Cardiac septum (tissue), 1 donor: ENCODE data around the gene LRP8. TPM values are rescaled to one million over a fixed set of nuclear protein-coding genes. Genes with fewer than 3 reads are reported as not detected.
"Not testable (repeated sequence)": the region's sequence is repeated elsewhere in the genome, so short reads cannot be mapped to it uniquely, and the experiment has no call there.

ENCODE experiments used
- DNase-seq: peaks from one replicate; pipeline ENCODE4 v3.0.0-alpha.2; 2020; ENCODE audit warnings: low spot score
- intact Hi-C: fragments of 100-400 bp; cut with DNase I; formaldehyde crosslinking; loops from one replicate; pipeline ENCODE4 v1.14.0; 2022
- total RNA-seq: library from RNA; stranded (reverse); fragmentation: NEBNext Ultra II Directional; extraction: Animal tissue kit (Norgen Biotek cat#: 25700); gene quantifications from one replicate; pipeline ENCODE4 v1.2.1, GENCODE V29; 2021
- donor health status: DM: no; HTN: no; CAD: no.

The LRP8 gene
- total RNA-seq, 1 donor from 2014 or later: 2.3 TPM

- intact Hi-C loops: no loop called here
- no peak for DNase-seq
These were observed 36.3 kb downstream of the LRP8 start for GRCh38 chr1:53291574-53291973.

DNA sequence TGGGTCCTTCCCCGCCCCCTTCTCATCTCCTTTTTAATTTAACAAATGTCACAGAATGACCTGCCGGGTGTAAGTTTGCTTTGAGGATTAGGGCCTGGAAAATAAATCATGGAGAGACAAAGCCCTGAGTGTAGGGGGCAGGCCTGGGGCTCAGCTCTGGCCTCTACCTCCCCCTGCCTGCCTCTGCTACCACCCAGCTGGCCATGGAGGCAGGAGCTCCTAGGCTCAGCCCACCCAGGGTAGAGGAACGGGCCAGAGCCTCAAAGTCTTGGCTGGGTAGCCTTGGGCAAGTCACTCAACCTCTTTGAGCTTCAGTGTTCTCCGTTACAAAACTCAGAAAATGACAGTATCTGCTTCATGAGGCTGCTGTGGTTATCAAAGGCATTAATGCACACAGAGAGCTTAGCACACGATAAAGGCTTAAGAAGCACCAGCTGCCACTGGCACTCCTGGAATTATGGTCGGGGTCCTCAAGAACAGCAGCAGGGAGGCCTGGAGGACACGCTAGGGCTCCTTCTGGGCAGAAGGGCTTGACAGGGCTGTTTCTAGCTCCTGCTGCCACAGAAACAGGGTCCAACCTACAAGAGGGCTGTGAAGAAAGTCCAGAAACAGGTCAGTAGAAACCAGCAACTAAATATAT, 39.0 kb downstream of the LRP8 start:
- DNase-seq: no peak
- intact Hi-C loops: no loop called here

DNA sequence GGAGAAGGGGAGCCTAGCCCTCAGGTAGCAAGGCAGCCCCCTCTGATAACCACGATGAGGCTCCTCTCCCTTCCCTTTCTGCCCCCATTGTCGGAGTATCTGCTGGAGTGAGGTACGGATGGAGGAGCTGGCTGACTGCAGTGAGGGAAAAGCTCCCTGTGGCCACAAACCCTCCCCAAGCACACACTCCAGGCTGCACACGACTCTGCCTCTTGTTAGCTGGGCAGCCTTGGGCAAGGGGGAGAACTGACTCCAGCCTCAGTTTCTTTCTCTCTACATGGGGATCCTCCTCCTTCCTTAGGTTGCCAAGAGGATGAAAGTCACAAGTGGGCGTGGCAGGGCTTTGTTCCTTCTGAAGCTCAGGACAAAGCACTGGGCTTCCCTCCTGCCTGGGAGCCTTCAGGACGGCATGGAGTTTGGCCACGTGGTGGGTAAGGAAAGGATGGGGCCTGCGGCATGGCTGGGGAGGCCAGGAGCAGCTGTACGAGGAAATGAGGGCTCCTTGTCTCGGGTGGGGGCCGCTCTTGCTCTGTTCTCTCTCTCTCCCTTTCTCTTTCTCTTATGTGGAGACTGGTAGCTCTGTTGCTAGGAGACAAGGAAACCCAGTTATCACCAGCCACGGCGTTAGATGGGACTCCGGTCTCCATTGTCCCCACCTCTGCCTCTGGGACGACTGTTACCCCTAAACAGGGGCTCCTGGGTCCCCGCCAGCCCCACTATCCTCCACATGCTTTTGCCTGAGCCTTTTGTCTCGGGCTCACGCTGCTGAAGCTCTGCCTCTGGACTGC, 39.7 kb downstream of the LRP8 start:
- no peak for DNase-seq
- intact Hi-C loops: no loop called here

DNA sequence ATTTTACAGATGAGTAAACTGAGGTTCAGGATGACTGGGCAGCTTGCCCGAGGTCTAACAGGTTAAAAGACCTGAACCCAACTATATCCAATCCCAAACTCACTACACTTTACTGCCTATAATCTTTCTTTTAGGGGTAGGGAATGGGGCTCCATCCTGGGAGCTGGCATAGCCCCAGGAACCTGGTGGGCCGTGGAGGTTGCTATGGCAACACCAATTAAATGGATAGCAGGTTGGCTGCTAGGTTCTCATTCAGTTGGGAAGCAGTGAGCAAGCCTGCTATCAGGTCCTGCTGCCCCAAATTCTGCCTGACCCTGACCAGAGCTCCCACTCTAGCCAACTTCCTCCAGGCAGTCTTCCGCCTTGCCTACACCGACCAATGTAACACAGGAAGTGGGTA, 40.9 kb downstream of the LRP8 start:
- intact Hi-C loops: no loop called here

GRCh38 chr1:53285969-53286760, 41.7 kb downstream of the LRP8 start:
- intact Hi-C loops: no loop called here
- no peak for DNase-seq

More for the DNA sequence above, 40.9 kb downstream of the LRP8 start:
- DNase-seq: no peak

DNA sequence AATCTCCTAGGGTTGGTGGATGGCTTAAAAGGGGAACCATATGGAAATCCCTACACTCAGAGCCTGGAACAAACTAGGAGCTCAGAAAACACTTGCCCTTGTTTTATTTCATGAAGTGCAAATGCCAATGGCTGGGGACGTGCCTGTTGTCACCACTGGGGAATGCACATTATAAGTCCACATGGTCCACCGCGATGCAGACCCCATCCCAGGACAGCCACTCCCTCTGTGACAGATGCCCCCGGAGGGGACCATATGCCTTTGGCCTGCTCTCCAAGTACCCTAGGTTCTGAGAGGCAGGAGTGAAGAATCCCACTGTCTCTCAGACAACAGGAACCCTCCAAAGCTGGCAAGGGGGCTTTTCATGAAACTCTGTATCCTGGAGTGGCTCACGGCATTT, 42.3 kb downstream of the LRP8 start:
- DNase-seq: no peak
- intact Hi-C loops: no loop called here

DNA sequence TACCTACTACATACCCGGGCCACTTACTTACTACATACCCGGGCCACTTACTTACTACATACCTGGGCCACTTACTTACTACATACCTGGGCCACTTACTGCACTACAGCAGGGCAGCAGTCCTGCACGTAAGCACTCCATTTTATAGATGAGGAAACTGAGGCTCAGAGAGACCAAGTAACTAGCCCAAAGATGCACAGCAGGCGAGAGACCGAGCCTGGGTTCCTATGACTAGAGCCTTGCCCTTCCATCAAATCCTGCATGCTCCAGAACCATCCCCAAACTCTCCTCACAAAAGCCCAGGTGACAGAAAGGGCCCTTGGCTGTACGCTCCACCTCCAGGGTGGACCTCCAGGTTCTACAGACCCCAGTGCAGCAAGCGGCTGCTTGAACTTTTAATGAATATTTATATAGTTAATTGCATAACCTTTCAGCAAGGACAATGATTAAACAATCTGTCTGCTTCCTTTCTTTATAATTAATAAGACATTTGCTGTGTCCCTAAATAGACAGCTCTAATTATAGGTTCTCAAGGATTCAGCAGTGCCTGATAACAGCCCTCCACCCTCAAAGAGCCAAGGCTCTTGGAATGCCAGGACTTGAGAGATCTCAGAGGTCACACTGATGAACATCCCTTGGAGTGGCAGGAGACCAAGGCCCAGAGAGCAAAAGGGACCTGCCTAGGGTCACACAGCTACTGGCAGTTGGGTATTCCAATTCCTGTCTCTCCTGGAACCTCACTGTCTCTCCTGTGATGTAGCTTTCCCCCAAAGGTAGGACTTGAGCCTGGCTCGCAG, 43.4 kb downstream of the LRP8 start:
- DNase-seq: no peak
- intact Hi-C loops: no loop called here

DNA sequence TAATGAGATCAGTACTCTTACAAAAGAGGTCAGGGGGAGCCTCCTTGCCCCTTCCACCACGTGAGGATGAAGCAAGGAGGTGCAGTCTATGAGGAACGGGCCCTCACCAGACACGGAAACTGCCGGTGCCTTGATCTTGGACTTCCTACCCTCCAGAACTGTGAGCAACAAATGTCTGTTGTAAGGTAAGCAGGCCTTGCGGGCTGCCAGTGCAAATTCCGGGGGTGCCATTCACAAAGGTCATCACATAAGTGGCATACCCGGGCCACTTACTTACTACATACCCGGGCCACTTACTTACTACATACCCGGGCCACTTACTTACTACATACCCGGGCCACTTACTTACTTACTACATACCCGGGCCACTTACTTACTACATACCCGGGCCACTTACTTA, 44.7 kb downstream of the LRP8 start:
- DNase-seq, intact Hi-C loops: not testable (repeated sequence)

GRCh38 chr1:53281133-53281532, 46.7 kb downstream of the LRP8 start:
- DNase-seq: no peak
- intact Hi-C loops: no loop called here

GRCh38 chr1:53280496-53280895, 47.4 kb downstream of the LRP8 start:
- DNase-seq: no peak
- intact Hi-C loops: no loop called here

DNA sequence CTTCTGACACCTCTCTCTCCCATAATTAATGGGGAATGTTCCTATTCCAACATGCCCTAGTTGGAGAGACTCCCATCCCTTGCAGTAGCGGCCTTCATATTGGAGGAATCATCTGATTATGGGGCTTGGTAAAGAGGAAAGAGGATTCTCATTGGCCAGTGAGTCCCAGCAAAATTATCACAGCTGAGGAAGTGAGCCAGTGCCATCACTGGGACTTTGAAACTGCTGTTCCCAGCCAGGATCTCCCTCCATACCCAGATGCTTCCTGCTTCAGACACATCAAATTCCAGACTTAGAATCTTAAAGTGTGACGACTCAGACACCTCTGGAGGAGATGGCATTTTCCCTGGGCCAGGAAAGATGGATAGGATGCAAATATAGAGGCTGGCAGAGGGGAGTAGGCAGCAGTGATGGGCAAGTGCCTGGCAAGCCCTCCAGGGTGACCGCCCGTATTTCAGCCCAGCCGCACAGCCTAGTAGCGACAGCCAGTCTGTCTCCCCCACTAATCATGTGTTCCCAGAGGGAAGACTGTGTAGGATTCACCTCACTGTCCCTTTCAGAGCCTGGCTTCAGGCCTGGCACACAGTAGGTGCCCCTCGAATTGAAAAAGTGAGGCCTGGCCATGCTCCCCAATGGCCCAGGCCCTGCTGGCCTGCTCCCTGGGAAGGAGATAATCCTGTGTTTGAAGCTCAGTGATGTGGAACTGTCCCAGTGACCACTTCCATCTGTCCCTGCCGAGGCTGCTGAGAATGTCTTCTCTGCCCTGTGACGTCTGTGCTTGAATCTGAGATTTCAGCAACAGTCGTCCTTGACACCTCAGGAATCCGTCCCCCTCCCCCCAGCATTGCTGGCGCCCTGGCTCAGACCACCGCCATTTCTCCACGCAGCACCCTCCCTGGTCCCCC, 48.3 kb downstream of the LRP8 start:
- DNase-seq: no peak
- intact Hi-C loops: no loop called here

- intact Hi-C loops: loop anchor here (1.0 kb wide), 1 partner anchor 115 kb away; no protein-coding TSS in a partner anchor
- no peak for DNase-seq
These were observed 49.6 kb downstream of the LRP8 start for GRCh38 chr1:53278298-53278725.

GRCh38 chr1:53277326-53277725, 50.5 kb downstream of the LRP8 start:
- intact Hi-C loops: no loop called here
- DNase-seq: no peak

DNA sequence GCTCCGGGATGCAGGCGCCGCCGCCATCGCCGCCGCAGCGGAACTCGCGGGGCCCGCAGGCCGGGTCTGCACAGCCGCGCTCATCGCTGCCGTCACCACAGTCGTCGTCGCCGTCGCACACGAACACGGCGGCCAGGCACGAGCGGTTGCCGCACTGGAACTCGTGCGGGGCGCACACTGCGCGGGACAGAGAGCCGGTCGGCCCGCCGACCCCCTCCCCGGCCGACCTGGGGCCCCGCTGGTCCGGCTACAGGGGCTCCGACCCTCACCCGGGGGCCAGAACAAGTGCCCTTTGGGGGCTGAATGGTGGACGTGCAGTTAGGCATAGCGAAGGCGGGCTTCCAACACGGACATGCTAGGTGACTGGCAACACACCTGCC, 51.0 kb downstream of the LRP8 start:
- intact Hi-C loops: no loop called here
- DNase-seq: no peak

DNA sequence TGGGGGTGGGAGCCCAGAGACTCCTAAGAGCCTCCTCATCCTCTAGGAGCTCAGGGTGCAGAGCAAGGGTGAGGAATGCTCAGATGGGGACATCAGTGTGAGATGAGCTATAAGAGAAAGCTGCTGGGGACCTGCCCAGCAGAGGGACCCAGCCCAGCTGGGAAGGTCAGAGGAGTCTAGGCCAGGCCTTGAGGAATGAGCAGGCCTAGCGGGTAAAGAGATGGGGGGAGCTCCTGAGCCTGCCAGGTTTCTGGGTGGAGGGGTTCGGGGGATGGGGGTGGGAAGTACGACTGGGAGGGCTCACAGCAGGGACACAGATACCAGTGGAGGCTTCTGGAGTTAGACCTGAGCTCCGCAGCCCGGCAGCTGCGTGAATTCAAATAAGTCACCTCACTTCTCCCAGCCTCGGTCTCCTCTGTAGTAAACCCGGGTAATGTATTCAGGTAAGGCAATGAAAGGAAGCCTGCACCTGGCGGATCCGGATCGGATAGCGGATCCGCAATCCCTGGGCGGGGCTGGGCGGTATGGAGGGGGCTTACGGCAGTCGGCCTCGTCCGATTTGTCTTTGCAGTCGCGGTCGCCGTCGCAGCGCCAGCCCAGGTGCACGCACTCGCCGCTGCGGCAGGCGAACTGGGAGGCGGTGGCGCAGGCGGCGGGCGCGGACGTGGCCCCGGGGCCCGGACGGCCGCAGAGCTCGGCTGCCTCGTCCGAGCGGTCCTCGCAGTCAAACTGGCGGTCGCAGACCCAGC, 51.5 kb downstream of the LRP8 start:
- DNase-seq: no peak
- intact Hi-C loops: no loop called here

DNA sequence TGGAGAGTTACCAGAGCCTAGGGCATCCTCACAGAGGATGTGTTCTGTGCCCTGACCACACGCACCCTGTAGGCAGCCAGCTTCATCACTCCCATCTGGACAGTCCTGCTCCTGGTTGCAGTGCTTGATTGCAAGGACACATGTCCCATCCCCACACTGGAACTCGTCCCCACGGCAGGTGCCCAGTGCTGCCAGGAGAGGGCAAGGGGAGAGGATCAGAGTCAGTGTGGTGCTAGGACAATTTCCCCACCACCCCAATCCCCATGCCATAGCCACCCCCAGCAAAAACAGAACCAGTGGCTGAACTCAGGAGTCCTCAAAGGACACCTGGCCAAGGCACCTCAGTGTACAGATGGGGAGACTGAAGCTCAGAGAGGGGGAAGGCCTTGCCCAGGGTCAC, 52.3 kb downstream of the LRP8 start:
- no peak for DNase-seq
- intact Hi-C loops: no loop called here

DNA sequence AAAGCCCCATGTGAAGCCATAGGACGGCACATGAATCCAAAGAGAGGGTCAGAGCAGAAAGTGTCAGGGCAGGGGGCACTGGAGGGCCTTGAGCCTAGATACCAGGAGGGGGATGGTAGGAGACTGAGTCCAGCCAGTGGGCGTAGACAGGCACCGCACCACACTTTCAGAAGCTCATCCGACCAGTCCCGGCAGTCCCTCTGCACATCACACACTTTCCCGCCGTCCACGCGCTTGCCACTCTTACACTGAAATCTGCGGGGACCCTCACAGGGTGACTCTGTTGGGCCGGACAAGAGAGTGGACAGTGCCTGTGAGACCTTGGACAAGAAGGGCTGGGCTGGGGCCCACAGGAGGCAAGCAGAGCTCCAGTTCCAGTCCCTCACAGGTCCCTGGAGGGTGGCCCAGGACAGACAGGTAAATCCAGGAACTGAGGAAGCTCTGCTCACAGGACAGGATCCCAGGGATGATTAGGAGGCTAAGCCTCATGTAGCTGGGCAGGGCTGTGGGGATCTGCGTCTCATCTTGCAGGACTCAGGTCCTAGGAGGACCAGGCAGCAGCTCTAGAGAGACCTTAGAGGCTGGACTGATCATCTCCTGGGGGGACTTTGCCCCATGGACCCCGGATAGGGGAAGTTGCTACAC, 53.2 kb downstream of the LRP8 start:
- intact Hi-C loops: no loop called here
- no peak for DNase-seq

DNA sequence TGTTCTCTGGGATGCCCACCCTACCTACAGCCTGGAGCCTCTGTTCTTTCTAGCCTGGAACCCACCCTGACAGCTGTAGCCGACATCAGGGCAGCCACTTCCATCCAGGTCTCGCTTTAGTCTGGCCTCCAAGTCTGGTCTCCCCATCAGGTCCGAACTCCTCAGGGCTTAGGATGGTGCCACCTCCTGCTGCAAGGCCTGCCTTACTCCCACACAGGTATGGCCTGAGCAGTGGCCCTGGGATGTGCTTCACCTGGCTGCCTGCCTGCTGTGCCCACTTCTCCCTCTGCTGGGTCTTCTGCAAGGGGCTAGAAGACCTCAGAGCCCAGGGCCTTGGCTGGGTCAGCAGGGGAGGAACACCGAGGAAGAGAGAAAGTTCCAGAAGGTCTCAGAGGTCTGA, 53.8 kb downstream of the LRP8 start:
- intact Hi-C loops: no loop called here
- DNase-seq: no peak
